ENCODE results near the gene TEX52. TPM values are rescaled to one million over a fixed set of nuclear protein-coding genes. Genes with fewer than 3 reads are reported as not detected.

The TEX52 gene
- total and polyA plus RNA-seq, 2 of the 8 experiments (the other 6 are each of a cell fraction or from before 2014, with no cell fraction given): not detected

DNA sequence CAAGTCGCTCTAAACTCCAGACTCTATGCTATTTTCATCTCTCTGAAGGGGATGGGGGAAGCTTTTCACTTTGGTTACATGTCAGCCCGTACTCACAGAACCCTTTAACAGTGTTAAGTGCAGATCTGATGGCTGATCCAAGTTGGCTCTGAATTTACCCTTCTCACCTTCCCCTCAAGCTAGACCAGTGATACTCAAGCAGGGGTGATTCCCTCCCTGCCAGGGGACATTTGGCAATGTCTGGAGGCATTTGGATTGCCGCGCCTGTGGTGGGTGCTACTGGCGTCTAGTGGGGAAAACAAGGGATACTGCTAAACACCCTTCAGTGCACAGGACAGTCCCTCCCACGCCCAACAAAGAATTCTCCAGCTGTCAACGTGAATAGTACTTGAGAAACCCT is 6.0 kb upstream of the TEX52 start (continued):
- TF ChIP-seq, protein P1, sequence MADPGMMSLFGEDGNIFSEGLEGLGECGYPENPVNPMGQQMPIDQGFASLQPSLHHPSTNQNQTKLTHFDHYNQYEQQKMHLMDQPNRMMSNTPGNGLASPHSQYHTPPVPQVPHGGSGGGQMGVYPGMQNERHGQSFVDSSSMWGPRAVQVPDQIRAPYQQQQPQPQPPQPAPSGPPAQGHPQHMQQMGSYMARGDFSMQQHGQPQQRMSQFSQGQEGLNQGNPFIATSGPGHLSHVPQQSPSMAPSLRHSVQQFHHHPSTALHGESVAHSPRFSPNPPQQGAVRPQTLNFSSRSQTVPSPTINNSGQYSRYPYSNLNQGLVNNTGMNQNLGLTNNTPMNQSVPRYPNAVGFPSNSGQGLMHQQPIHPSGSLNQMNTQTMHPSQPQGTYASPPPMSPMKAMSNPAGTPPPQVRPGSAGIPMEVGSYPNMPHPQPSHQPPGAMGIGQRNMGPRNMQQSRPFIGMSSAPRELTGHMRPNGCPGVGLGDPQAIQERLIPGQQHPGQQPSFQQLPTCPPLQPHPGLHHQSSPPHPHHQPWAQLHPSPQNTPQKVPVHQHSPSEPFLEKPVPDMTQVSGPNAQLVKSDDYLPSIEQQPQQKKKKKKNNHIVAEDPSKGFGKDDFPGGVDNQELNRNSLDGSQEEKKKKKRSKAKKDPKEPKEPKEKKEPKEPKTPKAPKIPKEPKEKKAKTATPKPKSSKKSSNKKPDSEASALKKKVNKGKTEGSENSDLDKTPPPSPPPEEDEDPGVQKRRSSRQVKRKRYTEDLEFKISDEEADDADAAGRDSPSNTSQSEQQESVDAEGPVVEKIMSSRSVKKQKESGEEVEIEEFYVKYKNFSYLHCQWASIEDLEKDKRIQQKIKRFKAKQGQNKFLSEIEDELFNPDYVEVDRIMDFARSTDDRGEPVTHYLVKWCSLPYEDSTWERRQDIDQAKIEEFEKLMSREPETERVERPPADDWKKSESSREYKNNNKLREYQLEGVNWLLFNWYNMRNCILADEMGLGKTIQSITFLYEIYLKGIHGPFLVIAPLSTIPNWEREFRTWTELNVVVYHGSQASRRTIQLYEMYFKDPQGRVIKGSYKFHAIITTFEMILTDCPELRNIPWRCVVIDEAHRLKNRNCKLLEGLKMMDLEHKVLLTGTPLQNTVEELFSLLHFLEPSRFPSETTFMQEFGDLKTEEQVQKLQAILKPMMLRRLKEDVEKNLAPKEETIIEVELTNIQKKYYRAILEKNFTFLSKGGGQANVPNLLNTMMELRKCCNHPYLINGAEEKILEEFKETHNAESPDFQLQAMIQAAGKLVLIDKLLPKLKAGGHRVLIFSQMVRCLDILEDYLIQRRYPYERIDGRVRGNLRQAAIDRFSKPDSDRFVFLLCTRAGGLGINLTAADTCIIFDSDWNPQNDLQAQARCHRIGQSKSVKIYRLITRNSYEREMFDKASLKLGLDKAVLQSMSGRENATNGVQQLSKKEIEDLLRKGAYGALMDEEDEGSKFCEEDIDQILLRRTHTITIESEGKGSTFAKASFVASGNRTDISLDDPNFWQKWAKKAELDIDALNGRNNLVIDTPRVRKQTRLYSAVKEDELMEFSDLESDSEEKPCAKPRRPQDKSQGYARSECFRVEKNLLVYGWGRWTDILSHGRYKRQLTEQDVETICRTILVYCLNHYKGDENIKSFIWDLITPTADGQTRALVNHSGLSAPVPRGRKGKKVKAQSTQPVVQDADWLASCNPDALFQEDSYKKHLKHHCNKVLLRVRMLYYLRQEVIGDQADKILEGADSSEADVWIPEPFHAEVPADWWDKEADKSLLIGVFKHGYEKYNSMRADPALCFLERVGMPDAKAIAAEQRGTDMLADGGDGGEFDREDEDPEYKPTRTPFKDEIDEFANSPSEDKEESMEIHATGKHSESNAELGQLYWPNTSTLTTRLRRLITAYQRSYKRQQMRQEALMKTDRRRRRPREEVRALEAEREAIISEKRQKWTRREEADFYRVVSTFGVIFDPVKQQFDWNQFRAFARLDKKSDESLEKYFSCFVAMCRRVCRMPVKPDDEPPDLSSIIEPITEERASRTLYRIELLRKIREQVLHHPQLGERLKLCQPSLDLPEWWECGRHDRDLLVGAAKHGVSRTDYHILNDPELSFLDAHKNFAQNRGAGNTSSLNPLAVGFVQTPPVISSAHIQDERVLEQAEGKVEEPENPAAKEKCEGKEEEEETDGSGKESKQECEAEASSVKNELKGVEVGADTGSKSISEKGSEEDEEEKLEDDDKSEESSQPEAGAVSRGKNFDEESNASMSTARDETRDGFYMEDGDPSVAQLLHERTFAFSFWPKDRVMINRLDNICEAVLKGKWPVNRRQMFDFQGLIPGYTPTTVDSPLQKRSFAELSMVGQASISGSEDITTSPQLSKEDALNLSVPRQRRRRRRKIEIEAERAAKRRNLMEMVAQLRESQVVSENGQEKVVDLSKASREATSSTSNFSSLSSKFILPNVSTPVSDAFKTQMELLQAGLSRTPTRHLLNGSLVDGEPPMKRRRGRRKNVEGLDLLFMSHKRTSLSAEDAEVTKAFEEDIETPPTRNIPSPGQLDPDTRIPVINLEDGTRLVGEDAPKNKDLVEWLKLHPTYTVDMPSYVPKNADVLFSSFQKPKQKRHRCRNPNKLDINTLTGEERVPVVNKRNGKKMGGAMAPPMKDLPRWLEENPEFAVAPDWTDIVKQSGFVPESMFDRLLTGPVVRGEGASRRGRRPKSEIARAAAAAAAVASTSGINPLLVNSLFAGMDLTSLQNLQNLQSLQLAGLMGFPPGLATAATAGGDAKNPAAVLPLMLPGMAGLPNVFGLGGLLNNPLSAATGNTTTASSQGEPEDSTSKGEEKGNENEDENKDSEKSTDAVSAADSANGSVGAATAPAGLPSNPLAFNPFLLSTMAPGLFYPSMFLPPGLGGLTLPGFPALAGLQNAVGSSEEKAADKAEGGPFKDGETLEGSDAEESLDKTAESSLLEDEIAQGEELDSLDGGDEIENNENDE (IDR thresholded peaks at IDR 0.05; ENCODE audit: insufficient replicate concordance, low read length): no peak
- TF ChIP-seq KDM4A (IDR thresholded peaks at IDR 0.05; ENCODE audit: low read depth, low read length, severe bottlenecking) (no peak), CREB1 (IDR thresholded peaks at IDR 0.05) (no peak), ASH2L (IDR thresholded peaks at IDR 0.05; ENCODE audit: low read length) (no peak), BACH1 (IDR thresholded peaks at IDR 0.05; ENCODE audit: low read length) (no peak), GTF2F1 (IDR thresholded peaks at IDR 0.05; ENCODE audit: borderline replicate concordance, low read depth, low read length) (no peak)
